Caco-2 (cell line): ENCODE results near the gene EGR2. TPM values are rescaled to one million over a fixed set of nuclear protein-coding genes. Genes with fewer than 3 reads are reported as not detected.

Source experiments
- BruUV-seq: library from RNA; stranded (reverse); fragments of 400-500 nt; replicated peaks from 2 replicates; lab custom pipeline; 2021; lab: Mats Ljungman, UMichigan
- CTCF ChIA-PET: fragments of 300-600 bp; sonication (Branson Sonifier 250); formaldehyde crosslinking; loops from one replicate; lab custom pipeline; 2022; ENCODE audit warnings: antibody characterized with exemption; lab: Charles Lee
- POLR2A ChIA-PET: fragments of 300-600 bp; sonication (Branson Sonifier 250); formaldehyde crosslinking; loops from one replicate; lab custom pipeline; 2022; ENCODE audit warnings: antibody characterized with exemption; lab: Charles Lee
- DNase-seq, 2 experiments: peaks; one replicate each; pipeline versions ENCODE4 v3.0.0 to v3.0.0-alpha.2; 2020 to 2022
- H3K27me3 ChIP-seq: replicated peaks from 2 replicates; pipeline ENCODE4 v1.6.0; 2011; ENCODE audit warnings: low read length; ENCODE audit not compliant: control insufficient read depth, insufficient read depth
- H3K36me3 ChIP-seq: 2 replicates; pipeline ENCODE4 v1.5.1; 2011; ENCODE audit warnings: low read length; ENCODE audit not compliant: control insufficient read depth, insufficient read depth
- H3K4me1 ChIP-seq: fragments of 250-450 bp; sonication (Bioruptor Pico); 2 replicates; pipeline ENCODE4 v1.5.1; 2020; ENCODE audit warnings: mild to moderate bottlenecking
- H3K4me3 ChIP-seq: 2 replicates; pipeline ENCODE4 v1.5.1; 2011; ENCODE audit warnings: low read depth, mild to moderate bottlenecking, control low read depth, low read length
- H3K9me3 ChIP-seq: fragments of 250-450 bp; sonication (Bioruptor Pico); 2 replicates; pipeline ENCODE4 v1.5.1; 2020; ENCODE audit warnings: mild to moderate bottlenecking, moderate library complexity
- H3K27ac Mint-ChIP-seq: one replicate; pipeline ENCODE4 v1.8.0; 2022; ENCODE audit warnings: mixed read lengths; ENCODE audit not compliant: unreplicated experiment
- H3K27me3 Mint-ChIP-seq: one replicate; pipeline ENCODE4 v1.8.0; 2022; ENCODE audit warnings: mixed read lengths; ENCODE audit not compliant: insufficient read depth, unreplicated experiment
- H3K36me3 Mint-ChIP-seq: one replicate; pipeline ENCODE4 v1.8.0; 2022; ENCODE audit warnings: mild to moderate bottlenecking, mixed read lengths; ENCODE audit not compliant: insufficient read depth, unreplicated experiment
- H3K4me1 Mint-ChIP-seq: one replicate; pipeline ENCODE4 v1.8.0; 2022; ENCODE audit warnings: low read depth, mixed read lengths; ENCODE audit not compliant: unreplicated experiment
- H3K4me3 Mint-ChIP-seq: one replicate; pipeline ENCODE4 v1.8.0; 2022; ENCODE audit warnings: mild to moderate bottlenecking, moderate library complexity, mixed read lengths; ENCODE audit not compliant: unreplicated experiment
- H3K9me3 Mint-ChIP-seq: one replicate; pipeline ENCODE4 v1.8.0; 2022; ENCODE audit warnings: mixed read lengths; ENCODE audit not compliant: unreplicated experiment
- CTCF ChIP-seq, 2 experiments: fragments of 200-600 bp in 1 of 2; IDR thresholded peaks; 1 replicate in 1 of 2; 2 replicates in 1 of 2; pipeline versions ENCODE4 v1.5.1 to v1.8.0; 2011 to 2022; ENCODE audit warnings: antibody characterized with exemption in 1 of 2, control low read depth in 1 of 2, inconsistent platforms in 1 of 2, low read depth in 1 of 2, low read length in 1 of 2, mild to moderate bottlenecking in 1 of 2, moderate library complexity in 1 of 2; ENCODE audit not compliant: insufficient read depth in 1 of 2, severe bottlenecking in 1 of 2, unreplicated experiment in 1 of 2
- intact Hi-C: fragments of 100-400 bp; cut with micrococcal nuclease; formaldehyde crosslinking; loops from one replicate; pipeline ENCODE4 v1.10.0; 2022; ENCODE audit not compliant: unreplicated experiment
- total RNA-seq: library from RNA; stranded (reverse); gene quantifications from 2 replicates; pipeline ENCODE4 v1.2.3, GENCODE V29; 2022

Gene EGR2
- total RNA-seq, 1 experiment from 2014 or later = 0.61 TPM

GRCh38 chr10:62778125-62778524 lies 38.0 kb downstream of the EGR2 start:
- H3K27me3 ChIP-seq = no peaks in the 10 kb centered on the region; the same call in 1 of the 2 replicates
- ChIA-PET POLR2A (no interaction called here), CTCF (no interaction called here)
- no peak overlapping the region for H3K27ac Mint-ChIP-seq
- H3K9me3 Mint-ChIP-seq = no peaks in the 10 kb centered on the region
- no TSS peak for BruUV-seq
- no peak overlapping the region for H3K4me3 ChIP-seq
- no peak for TF ChIP-seq CTCF (IDR thresholded peaks at IDR 0.05; ENCODE audit: insufficient read depth in 1 of 2, low read depth in 1 of 2, low read length in 1 of 2, severe bottlenecking in 1 of 2, unreplicated experiment in 1 of 2)
- no peaks in the 10 kb centered on the region for H3K36me3 Mint-ChIP-seq
- intact Hi-C loops = no loop called here
- no peaks in the 10 kb centered on the region for H3K4me1 ChIP-seq
- H3K4me1 Mint-ChIP-seq = no peaks in the 10 kb centered on the region
- H3K27me3 Mint-ChIP-seq = no peaks in the 10 kb centered on the region
- DNase-seq = no peak
- no peak overlapping the region for H3K4me3 Mint-ChIP-seq
- H3K9me3 ChIP-seq = no peaks in the 10 kb centered on the region
- H3K36me3 ChIP-seq = no peaks in the 10 kb centered on the region

- Histone ChIP-seq H3K4me1 (peaks cover under 1% of the 10 kb centered on the region), H3K4me3 (no peak overlapping the region), H3K27me3 (no peaks in the 10 kb centered on the region), H3K36me3 (no peaks in the 10 kb centered on the region), H3K9me3 (no peaks in the 10 kb centered on the region)
- BruUV-seq = no TSS peak
- DNase-seq = no peak
- Mint-ChIP-seq H3K27me3 (no peaks in the 10 kb centered on the region), H3K4me1 (peaks cover 3% of the 10 kb centered on the region), H3K36me3 (no peaks in the 10 kb centered on the region), H3K9me3 (no peaks in the 10 kb centered on the region), H3K27ac (no peak overlapping the region), H3K4me3 (no peak overlapping the region)
- intact Hi-C loops = no loop called here
- ChIA-PET CTCF (interaction anchor here (1.0 kb wide), 1 partner anchor 45 kb away, joined by 3 read pairs; no protein-coding TSS in a partner anchor), POLR2A (no interaction called here)
- no peak for TF ChIP-seq CTCF (IDR thresholded peaks at IDR 0.05; ENCODE audit: insufficient read depth in 1 of 2, low read depth in 1 of 2, low read length in 1 of 2, severe bottlenecking in 1 of 2, unreplicated experiment in 1 of 2)
These were observed 43.8 kb downstream of the EGR2 start for GRCh38 chr10:62772186-62772974.

GRCh38 chr10:62769574-62770242 lies 46.5 kb downstream of the EGR2 start:
- Mint-ChIP-seq H3K4me1 (peaks cover 18% of the 10 kb centered on the region), H3K27ac (no peak overlapping the region), H3K27me3 (no peaks in the 10 kb centered on the region), H3K36me3 (no peaks in the 10 kb centered on the region), H3K9me3 (no peaks in the 10 kb centered on the region), H3K4me3 (no peak overlapping the region)
- DNase-seq = no peak
- POLR2A ChIA-PET = no interaction called here
- no peak for TF ChIP-seq CTCF (IDR thresholded peaks at IDR 0.05; ENCODE audit: insufficient read depth in 1 of 2, low read depth in 1 of 2, low read length in 1 of 2, severe bottlenecking in 1 of 2, unreplicated experiment in 1 of 2)
- Histone ChIP-seq H3K27me3 (no peaks in the 10 kb centered on the region), H3K36me3 (no peaks in the 10 kb centered on the region), H3K4me1 (peaks cover 20% of the 10 kb centered on the region), H3K9me3 (no peaks in the 10 kb centered on the region), H3K4me3 (no peak overlapping the region)
- intact Hi-C loops = no loop called here
- CTCF ChIA-PET = no interaction called here
- no TSS peak for BruUV-seq
